ENCODE measurements around the gene EXO5.
"Not testable (repeated sequence)": the region's sequence is repeated elsewhere in the genome, so short reads cannot be mapped to it uniquely, and the experiment has no call there.

Gene EXO5

GRCh38 chr1:40495315-40495903 is 13.2 kb upstream of the EXO5 start:
- H3K9ac ChIP-seq, result no peak overlapping the region
- H3K36me3 ChIP-seq, result peaks cover 90% of the 10 kb centered on the region
- H3K4me3 ChIP-seq, result peak overlapping the region; percentile 1; the same call in 1 of the 2 replicates
- H3K9me3 ChIP-seq, result peaks cover 96% of the 10 kb centered on the region
- H3K4me2 ChIP-seq, result no peak overlapping the region
- no peaks in the 10 kb centered on the region for H3K4me1 ChIP-seq
- no peak overlapping the region for H3K27ac ChIP-seq
- no peaks in the 10 kb centered on the region for H3K27me3 ChIP-seq
- TF ChIP-seq Cebpa-rat (IDR thresholded peaks at IDR 0.05), result no peak
- no peaks in the 10 kb centered on the region for H4K20me1 ChIP-seq

- not testable (repeated sequence) for H3K27me3 ChIP-seq, H3K9ac ChIP-seq, H3K4me3 ChIP-seq, H3K4me1 ChIP-seq, H4K20me1 ChIP-seq, H3K4me2 ChIP-seq, H3K27ac ChIP-seq
- Histone ChIP-seq H3K36me3 (peaks cover 91% of the 10 kb centered on the region), H3K9me3 (peaks cover 94% of the 10 kb centered on the region)
These were observed 5.9 kb upstream of the EXO5 start for GRCh38 chr1:40502651-40503050.

- Histone ChIP-seq H3K4me3 (peak overlapping the region; percentile 87), H3K27ac (peak overlapping the region; percentile 86), H3K27me3 (no peaks in the 10 kb centered on the region), H3K4me1 (peaks cover 18% of the 10 kb centered on the region), H3K4me2 (peak overlapping the region; percentile 88), H3K9ac (peak overlapping the region; percentile 90), H4K20me1 (no peaks in the 10 kb centered on the region), H3K36me3 (peaks cover 67% of the 10 kb centered on the region), H3K9me3 (peaks cover 70% of the 10 kb centered on the region)
- no peak for TF ChIP-seq Cebpa-rat (IDR thresholded peaks at IDR 0.05)
These were observed 594 bp upstream of the EXO5 start for GRCh38 chr1:40507973-40508372.

GRCh38 chr1:40519517-40519916 is 10.9 kb downstream of the EXO5 start:
- H3K4me1 ChIP-seq, result no peaks in the 10 kb centered on the region
- H3K9ac ChIP-seq, result no peak overlapping the region
- H3K27me3 ChIP-seq, result no peaks in the 10 kb centered on the region
- no peak overlapping the region for H3K27ac ChIP-seq
- H3K4me2 ChIP-seq, result no peak overlapping the region
- TF ChIP-seq Cebpa-rat (IDR thresholded peaks at IDR 0.05), result no peak
- peaks cover 47% of the 10 kb centered on the region for H3K36me3 ChIP-seq
- no peak overlapping the region; the same call in 1 of the 2 replicates for H3K4me3 ChIP-seq
- no peaks in the 10 kb centered on the region for H4K20me1 ChIP-seq
- peaks cover 99% of the 10 kb centered on the region for H3K9me3 ChIP-seq

GRCh38 chr1:40530735-40531380 is 22.3 kb downstream of the EXO5 start:
- H3K9me3 ChIP-seq, result peaks cover 15% of the 10 kb centered on the region
- H3K9ac ChIP-seq, result peak overlapping the region; percentile 87
- H3K36me3 ChIP-seq, result peaks cover 20% of the 10 kb centered on the region; the same call in 1 of the 2 replicates
- H3K4me2 ChIP-seq, result peak overlapping the region; percentile 95
- H3K4me1 ChIP-seq, result peaks cover 24% of the 10 kb centered on the region
- H3K27ac ChIP-seq, result peak overlapping the region; percentile 77
- TF ChIP-seq Cebpa-rat (IDR thresholded peaks at IDR 0.05), result no peak
- H4K20me1 ChIP-seq, result no peaks in the 10 kb centered on the region
- H3K27me3 ChIP-seq, result no peaks in the 10 kb centered on the region
- H3K4me3 ChIP-seq, result peak overlapping the region; percentile 76

- Histone ChIP-seq H3K4me1 (peaks cover 24% of the 10 kb centered on the region), H3K4me3 (peak within 1 kb of the TSS; percentile 76), H3K27me3 (no peaks in the 10 kb centered on the region), H3K9ac (peak within 1 kb of the TSS; percentile 87), H4K20me1 (no peaks in the 10 kb centered on the region), H3K36me3 (peaks cover 22% of the 10 kb centered on the region; the same call in 1 of the 2 replicates), H3K9me3 (peaks cover 9% of the 10 kb centered on the region), H3K27ac (peak within 1 kb of the TSS; percentile 77), H3K4me2 (peak within 1 kb of the TSS; percentile 95)
- no peak for TF ChIP-seq Cebpa-rat (IDR thresholded peaks at IDR 0.05)
These were observed 23.0 kb downstream of the EXO5 start, which contains the start of gene ZNF684 for GRCh38 chr1:40531381-40532061. Gene ZNF684 (plus strand): TSS chr1:40531637. CDS start chr1:40533167, 1,530 bp downstream.

- H3K27ac ChIP-seq, result peak overlapping the region; percentile 77
- H4K20me1 ChIP-seq, result no peaks in the 10 kb centered on the region
- no peak for TF ChIP-seq Cebpa-rat (IDR thresholded peaks at IDR 0.05)
- peak overlapping the region; percentile 87 for H3K9ac ChIP-seq
- peaks cover 24% of the 10 kb centered on the region for H3K4me1 ChIP-seq
- H3K27me3 ChIP-seq, result no peaks in the 10 kb centered on the region
- H3K36me3 ChIP-seq, result peaks cover 22% of the 10 kb centered on the region; the same call in 1 of the 2 replicates
- peaks cover 8% of the 10 kb centered on the region; the same call in 1 of the 2 replicates for H3K9me3 ChIP-seq
- peak overlapping the region; percentile 76 for H3K4me3 ChIP-seq
- H3K4me2 ChIP-seq, result peak overlapping the region; percentile 95
These were observed 23.5 kb downstream of the EXO5 start for GRCh38 chr1:40532062-40532389.

- Histone ChIP-seq H3K27ac (no peak overlapping the region), H3K9ac (peak overlapping the region; percentile 87; the same call in 1 of the 2 replicates), H3K4me1 (peaks cover 24% of the 10 kb centered on the region), H3K4me3 (peak overlapping the region; percentile 76), H3K4me2 (peak overlapping the region; percentile 95), H3K27me3 (no peaks in the 10 kb centered on the region), H4K20me1 (no peaks in the 10 kb centered on the region), H3K9me3 (peaks cover 16% of the 10 kb centered on the region), H3K36me3 (peaks cover 29% of the 10 kb centered on the region; the same call in 1 of the 2 replicates)
- no peak for TF ChIP-seq Cebpa-rat (IDR thresholded peaks at IDR 0.05)
These were observed 24.4 kb downstream of the EXO5 start for GRCh38 chr1:40532844-40533424.

- H3K9me3 ChIP-seq, result peaks cover 19% of the 10 kb centered on the region
- peaks cover 24% of the 10 kb centered on the region for H3K4me1 ChIP-seq
- H3K4me3 ChIP-seq, result no peak overlapping the region
- no peak overlapping the region for H3K27ac ChIP-seq
- peaks cover 38% of the 10 kb centered on the region for H3K36me3 ChIP-seq
- H4K20me1 ChIP-seq, result no peaks in the 10 kb centered on the region
- no peaks in the 10 kb centered on the region for H3K27me3 ChIP-seq
- no peak overlapping the region for H3K9ac ChIP-seq
- no peak for TF ChIP-seq Cebpa-rat (IDR thresholded peaks at IDR 0.05)
- no peak overlapping the region for H3K4me2 ChIP-seq
These were observed 26.0 kb downstream of the EXO5 start for GRCh38 chr1:40534589-40534988.

Measured in BLaER1 (cell line).